Loucy (cell line): Measurements from ENCODE around the gene FYN.

Experiments used
- EZH2phosphoT487 ChIP-seq: fragments of 200-600 bp; IDR thresholded peaks from 2 replicates; pipeline ENCODE4 v1.6.1; 2018; ENCODE audit warnings: antibody characterized with exemption, mild to moderate bottlenecking, moderate library complexity, borderline replicate concordance
- TF ChIP-seq, protein P1 (sequence below): fragments of 200-600 bp; sonication (generic); conservative IDR thresholded peaks from 2 replicates; pipeline ENCODE4 v1.5.1; 2014; ENCODE audit warnings: mild to moderate bottlenecking, antibody characterized with exemption, low read length

- TF ChIP-seq EZH2phosphoT487: no peak
- TF ChIP-seq, protein P1, sequence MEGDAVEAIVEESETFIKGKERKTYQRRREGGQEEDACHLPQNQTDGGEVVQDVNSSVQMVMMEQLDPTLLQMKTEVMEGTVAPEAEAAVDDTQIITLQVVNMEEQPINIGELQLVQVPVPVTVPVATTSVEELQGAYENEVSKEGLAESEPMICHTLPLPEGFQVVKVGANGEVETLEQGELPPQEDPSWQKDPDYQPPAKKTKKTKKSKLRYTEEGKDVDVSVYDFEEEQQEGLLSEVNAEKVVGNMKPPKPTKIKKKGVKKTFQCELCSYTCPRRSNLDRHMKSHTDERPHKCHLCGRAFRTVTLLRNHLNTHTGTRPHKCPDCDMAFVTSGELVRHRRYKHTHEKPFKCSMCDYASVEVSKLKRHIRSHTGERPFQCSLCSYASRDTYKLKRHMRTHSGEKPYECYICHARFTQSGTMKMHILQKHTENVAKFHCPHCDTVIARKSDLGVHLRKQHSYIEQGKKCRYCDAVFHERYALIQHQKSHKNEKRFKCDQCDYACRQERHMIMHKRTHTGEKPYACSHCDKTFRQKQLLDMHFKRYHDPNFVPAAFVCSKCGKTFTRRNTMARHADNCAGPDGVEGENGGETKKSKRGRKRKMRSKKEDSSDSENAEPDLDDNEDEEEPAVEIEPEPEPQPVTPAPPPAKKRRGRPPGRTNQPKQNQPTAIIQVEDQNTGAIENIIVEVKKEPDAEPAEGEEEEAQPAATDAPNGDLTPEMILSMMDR: no peak
Observed at GRCh38 chr6:111817451-111818120, 55.7 kb downstream of the FYN start.
